HepG2 (cell line): Measurements from ENCODE around the gene GAL3ST2. TPM values are rescaled to one million over a fixed set of nuclear protein-coding genes. Genes with fewer than 3 reads are reported as not detected.
A peak's percentile ranks its signal among the peaks of the same experiment; 100 is the strongest.

Source experiments
- CBX2 ChIP-seq, 2 experiments: fragments of 200-600 bp in 1 of 2; sonication (generic); formaldehyde crosslinking in 1 of 2; IDR thresholded peaks; 2 replicates each; pipeline versions ENCODE4 v1.7.0 to v1.8.1; 2018 to 2022; ENCODE audit warnings: low read depth in 2 of 2, low read length in 1 of 2, mild to moderate bottlenecking in 1 of 2, missing genetic modification reagents in 1 of 2
- E2F2 ChIP-seq: sonication (generic); formaldehyde crosslinking; IDR thresholded peaks from 2 replicates; pipeline ENCODE4 v1.4.0; 2020; ENCODE audit warnings: missing genetic modification reagents, borderline replicate concordance
- GTF2F1 ChIP-seq: fragments of 150-350 bp; IDR thresholded peaks from 2 replicates; pipeline ENCODE4 v1.6.1; 2014; ENCODE audit warnings: low read length
- IKZF1 ChIP-seq: fragments of 450-650 bp; IDR thresholded peaks from 2 replicates; pipeline ENCODE4 v1.7.1; 2016
- LRRFIP1 ChIP-seq: sonication (generic); formaldehyde crosslinking; conservative IDR thresholded peaks from 2 replicates; pipeline ENCODE4 v1.4.0; 2020; ENCODE audit warnings: missing genetic modification reagents
- NCOA1 ChIP-seq: sonication (generic); formaldehyde crosslinking; IDR thresholded peaks from 2 replicates; pipeline ENCODE4 v1.9.0; 2021; ENCODE audit warnings: missing genetic modification reagents
- NFE2L2 ChIP-seq: fragments of 150-350 bp; IDR thresholded peaks from 2 replicates; pipeline ENCODE4 v1.6.1; 2014; ENCODE audit warnings: low read length
- NKX3-1 ChIP-seq: sonication (generic); formaldehyde crosslinking; IDR thresholded peaks from 2 replicates; pipeline ENCODE4 v1.5.0; 2020; ENCODE audit warnings: missing genetic modification reagents
- PLSCR1 ChIP-seq: sonication (generic); formaldehyde crosslinking; IDR thresholded peaks from 2 replicates; pipeline ENCODE4 v1.5.0; 2020; ENCODE audit warnings: missing genetic modification reagents, mild to moderate bottlenecking, borderline replicate concordance
- RORA ChIP-seq: sonication (generic); formaldehyde crosslinking; IDR thresholded peaks from 2 replicates; pipeline ENCODE4 v1.5.0; 2020; ENCODE audit warnings: mild to moderate bottlenecking, missing genetic modification reagents, moderate library complexity
- TBX3 ChIP-seq: fragments of 450-650 bp; IDR thresholded peaks from 2 replicates; pipeline ENCODE4 v1.6.1; 2017; ENCODE audit warnings: antibody characterized with exemption, mild to moderate bottlenecking, inconsistent platforms, borderline replicate concordance
- THYN1 ChIP-seq: sonication (generic); formaldehyde crosslinking; IDR thresholded peaks from 2 replicates; pipeline ENCODE4 v1.8.1; 2023; ENCODE audit warnings: low read depth, mild to moderate bottlenecking, moderate library complexity, missing genetic modification reagents, borderline replicate concordance
- YY1 ChIP-seq: IDR thresholded peaks from 2 replicates; pipeline ENCODE4 v1.6.1; 2011; ENCODE audit warnings: low read length, low read depth, moderate library complexity, mild to moderate bottlenecking; ENCODE audit not compliant: insufficient read depth, insufficient replicate concordance
- ZBTB33 ChIP-seq: sonication (generic); formaldehyde crosslinking; IDR thresholded peaks from 2 replicates; pipeline ENCODE4 v1.4.0; 2020; ENCODE audit warnings: missing genetic modification reagents
- ZNF12 ChIP-seq: sonication (generic); formaldehyde crosslinking; IDR thresholded peaks from 2 replicates; pipeline ENCODE4 v1.5.0; 2020; ENCODE audit warnings: missing genetic modification reagents
- ZNF574 ChIP-seq: sonication (generic); formaldehyde crosslinking; IDR thresholded peaks from 2 replicates; pipeline ENCODE4 v1.4.0; 2020; ENCODE audit warnings: missing genetic modification reagents
- ZNF839 ChIP-seq: sonication (generic); formaldehyde crosslinking; IDR thresholded peaks from 2 replicates; pipeline ENCODE4 v1.4.0; 2020; ENCODE audit warnings: missing genetic modification reagents, mild to moderate bottlenecking, borderline replicate concordance
- polyA plus RNA-seq, 8 experiments: library from polyadenylated mRNA; depleted of rRNA in 3 of 8; stranded (reverse) in 7 of 8; unstranded in 1 of 8; fragments of >200 nt; fragmentation: Illumina TruSeq in 4 of 8; extraction: Trizol in 4 of 8; gene quantifications; 2 replicates each; pipeline versions ENCODE4 v1.2.1 to v1.2.3, GENCODE V29; 2011 to 2016; ENCODE audit warnings: low read depth in 4 of 8, missing spikeins in 1 of 8, mixed read lengths in 1 of 8; ENCODE audit not compliant: insufficient read depth in 1 of 8
- total RNA-seq, 5 experiments: library from RNA; depleted of rRNA; stranded (reverse); fragments of >200 nt; fragmentation: Illumina TruSeq; extraction: Trizol; gene quantifications; 2 replicates each; pipeline ENCODE4 v1.2.3, GENCODE V29; 2016; ENCODE audit warnings: low read depth in 1 of 5

Gene GAL3ST2
- total and polyA plus RNA-seq, 2 of the 13 experiments (the other 11 are each of a cell fraction or from before 2014, with no cell fraction given) = 0.17 to 0.20 TPM

- TF ChIP-seq E2F2 (peak; percentile 88; the same call in 1 of the 2 replicates), TBX3 (peak; percentile 13; the same call in 1 of the 2 replicates), NKX3-1 (CRISPR knock-in tag) (peak; percentile 18), NCOA1 (peak; percentile 11; the same call in 1 of the 2 replicates), ZNF12 (CRISPR knock-in tag) (peak; percentile 31; the same call in 1 of the 2 replicates), ZBTB33 (no peak; the same call in 1 of the 2 replicates), NFE2L2 (no peak), ZNF839 (peak; percentile 88; the same call in 1 of the 2 replicates), PLSCR1 (peak; percentile 86; the same call in 1 of the 2 replicates), LRRFIP1 (CRISPR knock-in tag) (no peak), THYN1 (CRISPR knock-in tag) (peak; percentile 89; the same call in 1 of the 2 replicates), RORA (CRISPR knock-in tag) (no peak), IKZF1 (no peak), YY1 (peak; percentile 24), ZNF574 (CRISPR knock-in tag) (peak; percentile 78), GTF2F1 (no peak), CBX2 (IDR thresholded peaks at IDR 0.05; ENCODE audit: low read depth, low read length) (no peak), CBX2 (CRISPR knock-in tag; IDR thresholded peaks at IDR 0.05; ENCODE audit: low read depth) (no peak)
Measured at GRCh38 chr2:241771286-241772062, 5.1 kb upstream of the GAL3ST2 start (continued).
